SK-N-SH (cell line): ENCODE data around the gene PEAK1. TPM values are rescaled to one million over a fixed set of nuclear protein-coding genes. Genes with fewer than 3 reads are reported as not detected.

Experiments
- CTCF ChIA-PET: fragments of 300-600, 350-600 bp; formaldehyde crosslinking; extraction: SDS; loops from one replicate; lab custom pipeline; 2021; lab: Yijun Ruan, JAX
- POLR2A ChIA-PET: fragments of 350-600 bp; sonication (Branson Sonifier 250); formaldehyde crosslinking; extraction: SDS; loops from one replicate; lab custom pipeline; 2020; ENCODE audit warnings: antibody characterized with exemption, inconsistent platforms; lab: Yijun Ruan, JAX
- DNase-seq: peaks from one replicate; pipeline ENCODE4 v3.0.0; 2012
- H2AFZ ChIP-seq: fragments of 200-600 bp; sonication (generic); 2 replicates; pipeline ENCODE4 v1.8.1; 2016; ENCODE audit warnings: antibody characterized with exemption, mild to moderate bottlenecking, low read depth
- H3F3A ChIP-seq: fragments of 200-600 bp; sonication (generic); replicated peaks from 2 replicates; pipeline ENCODE3; 2016; ENCODE audit warnings: antibody characterized with exemption, mild to moderate bottlenecking; ENCODE audit not compliant: insufficient read depth
- H3K27ac ChIP-seq, 2 experiments: fragments of 200-500 bp in 1 of 2; fragments of 200-600 bp in 1 of 2; sonication (Bioruptor generic) in 1 of 2; sonication (generic), shearing (Covaris generic) in 1 of 2; 2 replicates each; pipeline versions ENCODE4 v1.5.1 to v1.6.1; 2014 to 2016; ENCODE audit warnings: low read depth in 2 of 2, inconsistent platforms in 1 of 2, low read length in 1 of 2, mild to moderate bottlenecking in 1 of 2, mixed read lengths in 1 of 2
- H3K27me3 ChIP-seq: fragments of 200-600 bp; sonication (generic), shearing (Covaris generic); 2 replicates; pipeline ENCODE4 v1.6.1; 2016; ENCODE audit warnings: mixed run types; ENCODE audit not compliant: insufficient read depth
- H3K36me3 ChIP-seq, 2 experiments: fragments of 200-500 bp in 1 of 2; fragments of 200-600 bp in 1 of 2; sonication (Bioruptor generic) in 1 of 2; sonication (generic) in 1 of 2; replicated peaks in 1 of 2; 2 replicates each; pipeline versions ENCODE3 to v1.5.1; 2014 to 2016; ENCODE audit warnings: low read length in 1 of 2, mild to moderate bottlenecking in 1 of 2; ENCODE audit not compliant: insufficient read depth in 2 of 2, control insufficient read depth in 1 of 2
- H3K4me1 ChIP-seq, 2 experiments: fragments of 200-500 bp in 1 of 2; fragments of 200-600 bp in 1 of 2; sonication (Bioruptor generic) in 1 of 2; sonication (generic), shearing (Covaris generic) in 1 of 2; 2 replicates each; pipeline versions ENCODE4 v1.5.1 to v1.6.1; 2014 to 2016; ENCODE audit warnings: low read depth in 1 of 2, low read length in 1 of 2, mixed run types in 1 of 2; ENCODE audit not compliant: insufficient read depth in 2 of 2, control insufficient read depth in 1 of 2
- H3K4me2 ChIP-seq: fragments of 200-600 bp; sonication (generic), shearing (Covaris generic); 2 replicates; pipeline ENCODE4 v1.6.1; 2017; ENCODE audit warnings: mixed run types
- H3K4me3 ChIP-seq, 2 experiments: fragments of 200-500 bp in 1 of 2; fragments of 200-600 bp in 1 of 2; sonication (Bioruptor generic) in 1 of 2; sonication (generic), shearing (Covaris generic) in 1 of 2; 2 replicates each; pipeline versions ENCODE4 v1.5.1 to v1.8.1; 2014 to 2016; ENCODE audit warnings: low read depth in 2 of 2, inconsistent platforms in 1 of 2, low read length in 1 of 2, mild to moderate bottlenecking in 1 of 2, mixed read lengths in 1 of 2, moderate library complexity in 1 of 2
- H3K79me2 ChIP-seq: fragments of 200-600 bp; sonication (generic); 2 replicates; pipeline ENCODE4 v1.8.1; 2017; ENCODE audit warnings: mild to moderate bottlenecking; ENCODE audit not compliant: insufficient read depth
- H3K9ac ChIP-seq: fragments of 200-600 bp; sonication (generic); 2 replicates; pipeline ENCODE4 v1.6.1; 2017; ENCODE audit warnings: mixed run types
- H3K9me2 ChIP-seq: fragments of 200-600 bp; sonication (generic); 2 replicates; pipeline ENCODE4 v1.6.1; 2017; ENCODE audit warnings: mixed run types
- H3K9me3 ChIP-seq: fragments of 200-600 bp; sonication (generic); 2 replicates; pipeline ENCODE4 v1.6.1; 2017; ENCODE audit warnings: mixed run types, mild to moderate bottlenecking, moderate library complexity
- H4K20me1 ChIP-seq: fragments of 200-600 bp; sonication (generic); 2 replicates; pipeline ENCODE4 v1.6.1; 2017; ENCODE audit warnings: mild to moderate bottlenecking, mixed run types; ENCODE audit not compliant: insufficient read depth
- CTCF ChIP-seq: fragments of 200-600 bp; sonication (generic); IDR thresholded peaks from 2 replicates; pipeline ENCODE4 v1.6.1; 2017; ENCODE audit warnings: antibody characterized with exemption, mild to moderate bottlenecking, moderate library complexity
- FOSL2 ChIP-seq: IDR thresholded peaks from 2 replicates; pipeline ENCODE4 v1.4.0; 2012; ENCODE audit warnings: low read depth, mild to moderate bottlenecking, moderate library complexity, borderline replicate concordance
- FOXM1 ChIP-seq: IDR thresholded peaks from 2 replicates; pipeline ENCODE4 v1.4.0; 2012; ENCODE audit warnings: low read depth, mild to moderate bottlenecking
- IRF3 ChIP-seq: fragments of 150-350 bp; IDR thresholded peaks from 2 replicates; pipeline ENCODE4 v1.6.1; 2016; ENCODE audit warnings: mild to moderate bottlenecking, low read depth, low read length
- JUND ChIP-seq: IDR thresholded peaks from 2 replicates; pipeline ENCODE4 v1.4.0; 2012
- MAX ChIP-seq: IDR thresholded peaks from 2 replicates; pipeline ENCODE4 v1.4.0; 2012; ENCODE audit warnings: low read depth
- REST ChIP-seq: IDR thresholded peaks from 2 replicates; pipeline ENCODE4 v1.6.1; 2012; ENCODE audit warnings: mild to moderate bottlenecking, low read depth, low read length, moderate library complexity
- SIN3A ChIP-seq: IDR thresholded peaks from 2 replicates; pipeline ENCODE4 v1.6.1; 2012; ENCODE audit warnings: low read depth, mild to moderate bottlenecking, low read length, moderate library complexity, borderline replicate concordance
- SMC3 ChIP-seq: IDR thresholded peaks from 2 replicates; pipeline ENCODE4 v1.6.1; 2012; ENCODE audit warnings: low read depth, low read length, improper control_type of control experiment
- TCF12 ChIP-seq: IDR thresholded peaks from 2 replicates; pipeline ENCODE4 v1.4.0; 2012
- TEAD4 ChIP-seq: IDR thresholded peaks from 2 replicates; pipeline ENCODE4 v1.4.0; 2012; ENCODE audit warnings: mild to moderate bottlenecking, borderline replicate concordance; ENCODE audit not compliant: insufficient read depth
- ZBTB33 ChIP-seq: IDR thresholded peaks from 2 replicates; pipeline ENCODE4 v1.4.0; 2012; ENCODE audit warnings: low read depth, borderline replicate concordance
- WGBS: methylation state at CpG from one replicate; pipeline ENCODE4 v1.1.6; 2017; ENCODE audit warnings: low lambda C conversion rate; 5-methylcytosine and 5-hydroxymethylcytosine counted together
- polyA plus RNA-seq, 3 experiments: library from polyadenylated mRNA; depleted of rRNA; stranded (reverse); fragments of >200 nt; gene quantifications; 2 replicates each; pipeline ENCODE4 v1.2.3, GENCODE V29; 2012

The PEAK1 gene
- polyA plus RNA-seq, 1 of the 3 experiments (the other 2 are of a cell fraction): 9.0 TPM

GRCh38 chr15:77076323-77076915 is 343.5 kb downstream of the PEAK1 start:
- peaks cover 0 to 2% of the 10 kb centered on the region in 2 experiments; a peak in 1 of 4 replicates for H3K4me1 ChIP-seq
- H3K4me3 ChIP-seq: no peak overlapping the region
- H3K4me2 ChIP-seq: no peak overlapping the region
- no peaks in the 10 kb centered on the region for H3F3A ChIP-seq
- no peaks in the 10 kb centered on the region for H3K36me3 ChIP-seq
- TF ChIP-seq FOXM1: no peak
- no peak for TF ChIP-seq JUND
- no peak for TF ChIP-seq TEAD4
- TF ChIP-seq REST: no peak
- TF ChIP-seq MAX: no peak
- TF ChIP-seq CTCF: no peak
- TF ChIP-seq SIN3A: no peak
- no peak for TF ChIP-seq FOSL2
- TF ChIP-seq ZBTB33: no peak
- no peak for TF ChIP-seq TCF12
- TF ChIP-seq IRF3: no peak
- no peak for TF ChIP-seq SMC3
- no peaks in the 10 kb centered on the region for H4K20me1 ChIP-seq
- no peak for DNase-seq
- H3K9ac ChIP-seq: no peak overlapping the region
- WGBS: 63% methylated on average over 4 of the region's 4 CpGs
- no peaks in the 10 kb centered on the region for H3K27me3 ChIP-seq
- no peaks in the 10 kb centered on the region for H3K9me2 ChIP-seq
- CTCF ChIA-PET: interaction anchor here (0.7 to 1.2 kb wide), 2 partner anchors 12 to 31 kb away, joined by 3 read pairs; no protein-coding TSS in a partner anchor
- H3K79me2 ChIP-seq: no peaks in the 10 kb centered on the region
- H3K27ac ChIP-seq: no peak overlapping the region
- no peaks in the 10 kb centered on the region for H3K9me3 ChIP-seq
- POLR2A ChIA-PET: no interaction called here
- no peak overlapping the region for H2AFZ ChIP-seq
